ENCODE results near the gene MSH3.

The MSH3 gene

DNA sequence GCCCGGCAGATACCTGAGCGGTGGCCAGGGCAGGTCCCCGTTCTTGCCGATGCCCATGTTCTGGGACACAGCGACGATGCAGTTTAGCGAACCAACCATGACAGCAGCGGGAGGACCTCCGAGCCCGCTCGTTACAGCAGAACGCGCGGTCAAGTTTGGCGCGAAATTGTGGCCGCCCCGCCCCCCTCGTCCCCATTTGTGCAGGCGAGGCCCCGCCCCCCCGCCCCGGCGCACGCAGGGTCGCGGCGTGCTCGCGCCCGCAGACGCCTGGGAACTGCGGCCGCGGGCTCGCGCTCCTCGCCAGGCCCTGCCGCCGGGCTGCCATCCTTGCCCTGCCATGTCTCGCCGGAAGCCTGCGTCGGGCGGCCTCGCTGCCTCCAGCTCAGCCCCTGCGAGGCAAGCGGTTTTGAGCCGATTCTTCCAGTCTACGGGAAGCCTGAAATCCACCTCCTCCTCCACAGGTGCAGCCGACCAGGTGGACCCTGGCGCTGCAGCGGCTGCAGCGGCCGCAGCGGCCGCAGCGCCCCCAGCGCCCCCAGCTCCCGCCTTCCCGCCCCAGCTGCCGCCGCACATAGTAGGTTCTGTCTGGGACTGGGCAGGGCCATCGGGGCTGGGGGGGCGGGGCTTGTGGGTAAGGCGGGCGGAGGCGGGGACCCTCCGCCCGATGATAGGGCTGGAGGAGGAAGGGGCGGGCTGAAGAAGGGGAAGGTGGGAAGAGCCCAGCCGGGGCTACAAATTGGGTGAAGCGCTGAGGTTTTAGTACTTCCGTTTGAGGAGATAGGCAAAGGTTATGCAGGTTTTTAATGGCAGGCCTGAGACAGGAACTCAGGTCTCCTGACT lies at the start of gene MSH3, which contains the start of gene DHFR:
MSH3 (plus strand) TSS at position 262 of the 840 bp plus-strand sequence; CDS start at position 338, 76 bp downstream.
DHFR (minus strand) TSS at position 593 of the 840 bp plus-strand sequence; CDS start at position 99, 494 bp downstream.
- DNase-seq: peak; percentile 92

DNA sequence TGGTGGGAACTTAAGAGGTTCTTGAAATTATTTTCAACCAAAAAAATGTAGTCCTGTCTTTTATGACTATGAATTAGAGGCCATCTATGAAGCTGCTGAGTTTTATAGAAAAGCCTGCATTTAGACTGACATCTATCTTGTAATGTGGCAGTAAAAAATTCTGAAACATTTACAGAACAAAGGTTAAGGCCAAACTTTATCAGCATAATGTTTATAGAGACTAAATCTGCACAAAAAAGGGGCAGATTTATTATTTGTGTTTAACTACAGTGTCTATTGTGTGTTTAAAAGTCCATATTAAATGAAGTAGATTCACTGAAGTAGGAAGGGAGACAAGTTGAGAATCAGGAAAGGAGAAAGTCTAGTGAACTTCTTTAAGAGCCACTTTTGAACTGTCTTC lies 47.1 kb upstream of the MSH3 start:
- DNase-seq: no peak

GRCh38 chr5:80607832-80608231 lies 46.6 kb upstream of the MSH3 start:
- DNase-seq: no peak

DNA sequence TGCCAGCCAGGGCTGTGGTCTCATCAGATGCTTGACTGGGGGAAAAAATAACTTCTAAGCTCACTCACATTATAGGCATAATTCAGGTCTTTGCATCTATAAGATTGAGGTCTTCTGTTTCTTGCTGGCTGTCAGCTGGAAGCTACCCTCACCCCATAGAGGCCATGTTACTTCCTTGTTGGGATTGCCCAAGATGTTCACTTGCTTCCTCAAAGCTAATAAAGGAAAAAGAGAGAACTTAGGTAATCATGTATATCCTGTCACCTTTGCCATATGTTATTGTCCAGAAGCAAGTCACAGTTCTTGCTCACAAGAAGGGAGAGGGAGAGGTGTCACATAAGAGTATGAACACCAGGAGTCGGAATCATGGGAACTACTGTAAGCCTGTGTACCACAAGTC lies 45.7 kb upstream of the MSH3 start:
- no peak for DNase-seq

- no peak for DNase-seq
Measured at GRCh38 chr5:80609692-80610091, 44.8 kb upstream of the MSH3 start.

- no peak for DNase-seq
Measured at GRCh38 chr5:80615266-80615914, 39.1 kb upstream of the MSH3 start.

GRCh38 chr5:80618438-80618837 lies 36.0 kb upstream of the MSH3 start:
- DNase-seq: no peak

- no peak for DNase-seq
Measured at GRCh38 chr5:80619086-80619485, 35.4 kb upstream of the MSH3 start.

DNA sequence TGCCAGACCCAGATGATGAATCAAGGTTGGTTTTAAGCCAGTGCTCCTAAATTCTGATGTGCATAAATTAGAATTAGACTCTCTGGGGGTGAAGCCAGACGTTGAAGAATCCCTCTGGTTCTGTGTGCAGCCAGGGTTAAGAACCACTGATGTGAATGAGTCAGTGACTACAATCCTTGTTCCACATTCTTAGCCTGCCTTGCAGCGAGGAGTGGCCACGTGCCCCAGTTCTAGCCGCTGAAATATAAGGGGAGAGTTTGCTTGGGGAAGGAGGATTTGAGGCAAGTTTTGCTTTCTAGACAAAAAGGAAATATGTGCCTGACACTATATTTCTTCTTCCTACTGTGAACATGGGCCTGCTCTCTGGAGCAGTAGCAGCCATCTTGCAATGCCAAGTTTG lies 34.2 kb upstream of the MSH3 start:
- peak; percentile 14 for DNase-seq

DNA sequence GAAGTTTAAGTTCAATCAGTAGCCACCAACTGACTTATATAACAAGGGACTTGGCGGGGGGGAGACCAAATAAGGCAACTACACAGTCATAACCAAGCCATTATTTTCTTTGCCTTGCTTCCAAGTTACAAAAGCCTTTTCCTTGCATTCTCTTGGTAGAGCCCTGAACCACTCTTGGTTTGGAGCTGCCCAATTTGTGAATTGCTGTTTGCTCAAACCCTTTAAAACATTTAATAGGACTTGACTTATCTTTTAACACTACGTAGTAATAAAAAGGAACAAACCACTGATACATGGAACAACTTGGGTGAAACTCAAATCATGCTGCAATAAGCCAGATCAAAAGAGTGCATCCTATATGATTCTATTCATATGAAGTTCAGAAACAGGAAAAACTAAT lies 31.7 kb upstream of the MSH3 start:
- no peak for DNase-seq

DNA sequence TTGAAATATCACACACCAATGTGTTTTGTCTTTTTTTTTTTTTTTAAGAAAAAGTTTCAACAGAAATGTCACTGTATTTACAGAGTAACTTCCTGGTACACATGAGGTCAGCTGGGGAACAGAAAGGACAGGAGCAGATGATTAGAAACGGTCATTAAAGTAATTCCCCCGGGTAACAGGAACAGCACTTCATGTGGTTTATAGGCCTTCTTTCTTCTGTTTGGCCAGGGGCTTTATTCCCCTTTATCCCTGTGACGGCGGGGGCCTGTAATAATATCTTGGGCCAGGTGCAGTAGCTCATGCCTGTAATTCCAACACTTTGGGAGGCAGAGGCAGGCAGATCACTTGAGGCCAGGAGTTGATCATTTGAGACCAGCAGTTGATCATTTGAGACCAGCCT lies 30.5 kb upstream of the MSH3 start:
- DNase-seq: no peak

DNA sequence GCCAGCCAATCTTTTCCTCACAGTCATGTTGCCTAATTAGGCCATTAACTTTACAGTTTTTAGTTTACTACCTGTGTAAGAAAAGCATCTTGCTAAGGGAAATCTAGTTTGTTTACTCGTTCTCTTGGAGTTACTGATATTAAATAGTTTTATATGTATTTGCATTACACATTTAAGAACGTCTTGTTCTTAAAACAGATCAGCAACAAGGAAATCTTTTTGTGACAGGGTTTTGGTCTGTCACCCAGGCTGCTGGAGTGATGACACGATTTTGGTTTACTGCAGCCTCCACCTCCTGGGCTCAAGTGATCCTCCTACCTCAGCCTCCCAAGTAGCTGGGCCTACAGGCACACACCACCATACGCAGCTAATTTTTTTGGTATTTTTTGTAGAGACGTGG lies 29.2 kb upstream of the MSH3 start:
- DNase-seq: no peak

DNA sequence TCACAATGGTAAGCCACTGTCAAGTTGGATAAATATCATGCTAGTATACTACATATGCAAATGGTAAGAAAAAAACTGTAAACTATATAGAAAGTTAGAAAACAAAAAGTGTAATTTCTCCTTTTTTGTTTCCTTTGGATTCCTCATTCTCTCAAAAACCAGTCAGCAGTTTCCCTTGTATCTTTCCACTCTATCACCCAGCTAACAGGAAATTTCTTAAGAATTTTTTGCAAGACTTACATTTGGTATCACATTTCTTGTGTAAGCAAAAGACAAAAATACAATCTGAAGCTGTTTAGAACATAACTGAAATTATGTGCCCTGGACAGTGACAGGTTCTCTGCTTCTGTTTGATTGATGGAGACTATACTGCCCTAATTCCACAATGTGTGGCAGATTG lies 25.2 kb upstream of the MSH3 start:
- no peak for DNase-seq

DNA sequence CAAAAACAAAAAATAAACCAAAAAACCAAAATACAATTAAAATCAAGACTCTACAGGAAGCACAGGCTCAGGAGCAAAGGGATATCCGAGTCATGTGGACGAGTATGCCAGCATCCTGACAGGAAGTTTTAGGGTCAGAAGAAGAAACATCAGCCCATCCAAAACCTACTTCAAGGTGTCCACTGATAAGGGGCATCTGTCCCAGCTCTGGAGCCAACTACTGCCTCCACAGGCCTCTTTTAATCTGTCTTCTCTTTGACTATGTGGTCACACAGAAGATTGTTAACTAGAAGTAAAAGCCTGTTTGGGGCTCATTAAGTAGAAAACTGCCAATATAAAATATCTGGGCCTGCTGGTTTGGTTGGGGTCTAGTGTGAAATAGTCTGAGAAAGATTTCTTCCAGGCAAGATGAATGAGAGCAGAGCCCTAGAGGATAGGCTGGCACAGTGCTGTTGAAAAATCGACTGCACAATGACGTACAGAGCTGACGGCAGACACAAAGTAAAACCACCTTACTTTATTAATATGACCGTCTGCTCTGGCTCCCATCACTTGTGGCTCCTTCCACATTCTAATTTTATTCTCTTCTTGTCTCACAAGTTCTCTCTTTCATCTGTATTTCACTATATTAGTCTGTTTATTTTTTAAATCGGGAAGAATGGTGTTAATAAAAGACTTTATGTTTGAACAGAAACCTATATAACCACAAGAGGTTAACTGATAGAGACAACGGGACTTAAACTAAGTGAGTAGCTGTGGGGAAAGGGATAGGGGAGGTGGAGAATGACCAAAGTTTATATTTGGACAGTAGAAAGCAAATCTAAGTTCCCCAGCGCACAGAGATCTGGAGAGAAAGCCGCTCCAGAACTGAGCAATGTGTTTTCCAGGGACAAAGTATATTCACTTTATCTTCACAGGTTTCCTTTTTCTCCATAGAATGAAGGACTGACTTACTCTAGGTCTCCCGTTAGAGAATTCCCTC lies 22.9 kb upstream of the MSH3 start:
- DNase-seq: no peak

GRCh38 chr5:80632700-80633099 lies 21.8 kb upstream of the MSH3 start:
- DNase-seq: no peak

DNA sequence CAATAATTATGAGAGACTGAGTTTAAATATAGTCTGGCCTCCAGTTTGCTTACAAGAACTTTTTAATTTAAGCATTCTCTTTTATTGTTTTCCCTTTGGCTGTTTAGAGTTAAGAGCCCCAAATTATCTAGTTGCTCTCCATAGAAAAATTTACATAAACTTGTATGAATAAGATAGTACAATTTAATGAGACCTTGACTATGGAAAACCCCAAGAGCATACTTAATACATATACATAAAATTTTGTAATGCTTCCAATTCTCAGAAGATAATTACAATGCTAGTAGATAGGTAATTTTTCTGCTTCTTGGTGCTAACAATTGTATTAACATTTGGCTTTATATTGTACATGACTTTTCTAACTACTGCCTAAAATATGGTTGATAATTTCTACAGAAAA lies 20.3 kb upstream of the MSH3 start:
- no peak for DNase-seq

- DNase-seq: no peak
Measured at GRCh38 chr5:80641353-80641752, 13.1 kb upstream of the MSH3 start.

DNA sequence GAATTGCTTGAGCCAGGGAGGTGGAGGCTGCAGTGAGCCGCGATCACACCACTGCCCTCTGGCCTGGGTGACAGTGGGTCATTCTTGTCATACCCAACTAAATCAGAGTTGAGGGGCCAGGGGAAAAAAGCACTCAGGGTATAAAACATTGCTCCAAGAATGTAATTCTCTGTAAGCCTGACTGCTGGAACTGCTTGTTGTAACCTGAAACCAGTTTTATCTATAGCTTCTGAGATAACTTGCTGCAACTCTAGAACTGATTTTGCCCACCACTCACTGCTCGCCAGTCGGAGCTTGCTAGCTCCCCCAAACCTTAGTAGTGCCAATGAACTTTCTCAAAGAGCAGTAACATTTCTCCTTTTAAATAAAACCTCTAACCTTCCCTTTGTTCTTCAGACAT lies 9.6 kb upstream of the MSH3 start:
- no peak for DNase-seq

GRCh38 chr5:80646926-80647325 lies 7.5 kb upstream of the MSH3 start:
- DNase-seq: no peak

DNA sequence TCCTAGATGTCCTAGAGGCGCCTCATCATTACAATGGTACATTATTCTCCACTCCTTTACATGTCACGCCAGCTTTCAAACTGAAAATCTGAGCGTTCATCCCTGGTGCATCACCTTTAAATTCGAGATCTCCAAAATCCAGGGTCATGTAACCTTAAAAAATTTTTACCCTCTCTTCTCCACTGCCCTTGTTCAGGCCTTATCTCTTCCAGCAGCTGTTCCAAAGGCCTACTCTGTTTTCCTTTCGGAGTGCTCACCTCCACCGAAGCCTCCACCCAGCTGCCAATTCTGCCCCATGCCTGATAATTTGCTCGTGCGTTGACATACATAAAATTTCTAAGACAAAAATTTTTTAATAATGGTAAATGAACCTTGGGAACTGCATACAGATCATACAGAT lies 950 bp upstream of the MSH3 start:
- DNase-seq: no peak

GRCh38 chr5:80654054-80654390 lies 430 bp upstream of the MSH3 start:
- DNase-seq: peak; percentile 11

DNA sequence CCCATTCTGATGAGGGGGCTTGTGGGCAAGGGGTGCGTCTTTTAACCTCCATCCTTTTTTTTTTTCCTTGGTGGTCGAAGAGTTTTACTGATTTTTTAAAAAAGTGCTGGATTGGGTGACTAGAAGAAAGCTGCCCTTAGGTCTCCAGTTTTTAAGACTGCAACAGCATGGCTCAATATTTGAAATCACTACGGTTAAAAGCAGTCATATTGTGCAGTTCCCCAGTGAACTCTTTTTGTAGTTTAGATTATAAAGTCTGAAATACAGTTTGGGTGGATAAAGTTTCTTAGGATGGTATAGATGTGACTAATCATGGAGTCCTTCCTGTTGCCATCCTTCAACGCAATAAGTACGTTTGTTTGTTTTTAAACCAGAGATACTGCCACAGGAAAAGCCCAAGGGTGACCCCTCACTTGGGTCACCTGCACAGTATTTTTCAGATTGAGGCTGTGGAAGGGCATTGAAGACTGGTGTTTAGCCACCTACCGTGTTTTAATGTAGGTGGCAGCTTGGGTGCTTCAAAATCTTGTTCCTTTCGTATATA lies 851 bp downstream of the MSH3 start:
- DNase-seq: peak; percentile 3

GRCh38 chr5:80656425-80656824 lies 2.0 kb downstream of the MSH3 start:
- DNase-seq: peak; percentile 60
